ENCODE measurements around the gene PFN3. TPM values are rescaled to one million over a fixed set of nuclear protein-coding genes. Genes with fewer than 3 reads are reported as not detected.

The PFN3 gene
- total and polyA plus RNA-seq, 4 donors: not detected

DNA sequence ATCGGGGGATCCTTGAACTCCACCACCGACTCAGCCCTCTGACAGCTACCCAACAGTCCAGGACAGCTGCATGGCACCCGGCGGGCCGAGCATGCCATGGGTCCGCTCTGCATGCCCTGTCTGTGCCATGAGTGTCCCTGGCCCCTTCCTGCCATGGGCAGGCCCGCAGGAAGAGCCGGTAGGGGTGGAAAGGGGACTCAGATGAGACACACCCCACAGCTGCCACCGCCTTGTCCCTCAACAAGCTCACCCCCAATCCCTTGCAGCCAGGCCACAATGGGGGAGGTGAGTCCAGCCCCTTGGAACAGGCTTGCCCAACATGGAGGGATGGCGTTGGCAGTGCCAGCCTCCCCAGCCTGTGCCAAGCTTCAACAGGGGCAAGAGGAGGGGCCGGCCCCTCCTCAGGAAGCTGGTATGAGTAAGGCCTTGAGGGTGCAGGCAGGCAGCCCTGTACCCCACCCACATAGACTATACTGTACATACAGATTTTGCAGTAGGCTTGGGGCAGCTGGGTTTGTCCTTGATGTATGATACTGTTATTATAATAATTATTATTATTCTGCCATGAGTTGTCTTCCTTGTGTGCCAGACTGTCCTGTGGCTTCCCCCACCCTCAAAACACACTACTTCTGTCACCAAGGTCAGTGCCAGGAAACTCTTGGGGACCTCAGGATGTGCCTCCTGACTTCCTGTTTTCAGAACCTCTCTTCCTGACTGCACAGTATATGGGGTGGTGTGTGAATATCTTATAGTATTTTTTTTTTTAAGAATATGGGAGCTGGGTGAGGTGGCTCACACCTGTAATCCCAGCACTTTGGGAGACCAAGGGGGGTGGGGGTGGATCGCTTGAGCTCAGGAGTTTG lies 28.2 kb downstream of the PFN3 start:
- Histone ChIP-seq H3K4me1 (ENCODE audit: control insufficient read depth in 5 of 5, insufficient read depth in 5 of 5, low read length in 5 of 5) (peaks cover 0 to 18% (median 0%) of the 10 kb centered on the region in 5 donors), H3K9me3 (ENCODE audit: control insufficient read depth in 4 of 4, insufficient read depth in 3 of 4, low read length in 3 of 4) (no peaks in the 10 kb centered on the region), H3K27me3 (ENCODE audit: control insufficient read depth in 3 of 3, insufficient read depth in 3 of 3, low read length in 2 of 3) (peaks cover 0 to 2% (median 0%) of the 10 kb centered on the region in 3 donors), H3K9ac (ENCODE audit: insufficient read depth in 1 of 2, low read length in 2 of 2) (no peak overlapping the region), H3K27ac (ENCODE audit: low read depth in 1 of 2, low read length in 1 of 2) (no peak overlapping the region), H3K36me3 (ENCODE audit: control insufficient read depth in 4 of 4, insufficient read depth in 4 of 4, low read length in 4 of 4) (peaks cover 0 to 4% (median 0%) of the 10 kb centered on the region in 4 donors), H3K4me3 (no peak overlapping the region)
- 67 to 83% methylated on average over 12 of the region's 12 CpGs for WGBS, 2 donors
- TF ChIP-seq, protein P1, sequence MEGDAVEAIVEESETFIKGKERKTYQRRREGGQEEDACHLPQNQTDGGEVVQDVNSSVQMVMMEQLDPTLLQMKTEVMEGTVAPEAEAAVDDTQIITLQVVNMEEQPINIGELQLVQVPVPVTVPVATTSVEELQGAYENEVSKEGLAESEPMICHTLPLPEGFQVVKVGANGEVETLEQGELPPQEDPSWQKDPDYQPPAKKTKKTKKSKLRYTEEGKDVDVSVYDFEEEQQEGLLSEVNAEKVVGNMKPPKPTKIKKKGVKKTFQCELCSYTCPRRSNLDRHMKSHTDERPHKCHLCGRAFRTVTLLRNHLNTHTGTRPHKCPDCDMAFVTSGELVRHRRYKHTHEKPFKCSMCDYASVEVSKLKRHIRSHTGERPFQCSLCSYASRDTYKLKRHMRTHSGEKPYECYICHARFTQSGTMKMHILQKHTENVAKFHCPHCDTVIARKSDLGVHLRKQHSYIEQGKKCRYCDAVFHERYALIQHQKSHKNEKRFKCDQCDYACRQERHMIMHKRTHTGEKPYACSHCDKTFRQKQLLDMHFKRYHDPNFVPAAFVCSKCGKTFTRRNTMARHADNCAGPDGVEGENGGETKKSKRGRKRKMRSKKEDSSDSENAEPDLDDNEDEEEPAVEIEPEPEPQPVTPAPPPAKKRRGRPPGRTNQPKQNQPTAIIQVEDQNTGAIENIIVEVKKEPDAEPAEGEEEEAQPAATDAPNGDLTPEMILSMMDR (IDR thresholded peaks at IDR 0.05; ENCODE audit: control extremely low read depth, extremely low read depth): no peak
- no peak for ATAC-seq (ENCODE audit: insufficient read depth, low FRiP score)
- no peak for DNase-seq

DNA sequence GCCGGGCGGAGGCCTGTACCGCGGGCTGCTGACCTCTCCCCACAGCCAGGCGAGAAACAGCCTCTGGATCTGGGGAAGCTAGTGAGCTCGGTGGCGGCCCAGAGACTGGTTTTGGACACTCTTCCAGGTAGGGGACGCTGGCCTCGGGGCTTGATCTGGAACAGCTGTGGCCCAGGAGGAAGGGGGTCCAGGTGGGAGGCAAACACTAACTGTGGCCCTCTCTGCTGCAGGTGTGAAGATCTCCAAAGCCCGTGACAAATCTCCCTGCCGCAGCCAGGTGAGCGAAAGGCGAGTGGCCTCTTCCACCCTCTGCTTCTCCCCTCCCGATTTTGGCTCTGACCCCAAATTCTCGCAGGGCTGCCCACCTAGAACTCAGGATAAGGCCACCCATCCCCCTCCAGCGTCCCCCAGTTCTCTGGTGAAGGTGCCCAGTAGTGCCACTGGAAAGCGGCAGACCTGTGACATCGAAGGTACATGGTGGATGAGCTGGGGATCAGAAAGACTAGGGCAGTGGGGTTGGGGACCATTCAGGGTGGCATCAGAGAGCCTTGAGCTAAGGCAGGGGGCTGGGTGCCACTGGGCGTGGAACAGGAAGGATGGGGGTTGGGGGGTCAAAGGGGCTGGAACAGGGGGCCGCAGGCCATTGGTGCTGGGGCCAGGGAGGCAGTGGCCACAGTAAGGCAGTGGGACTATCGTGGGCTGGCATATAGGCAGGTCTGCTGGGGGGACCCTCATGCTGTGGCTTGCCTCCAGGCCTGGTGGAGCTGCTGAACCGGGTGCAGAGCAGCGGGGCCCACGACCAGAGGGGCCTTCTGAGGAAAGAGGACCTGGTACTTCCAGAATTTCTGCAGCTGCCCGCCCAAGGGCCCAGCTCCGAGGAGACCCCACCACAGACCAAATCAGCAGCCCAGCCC lies 29.1 kb downstream of the PFN3 start:
- peaks cover 0 to 2% (median 0%) of the 10 kb centered on the region in 3 donors for H3K27me3 ChIP-seq (ENCODE audit: control insufficient read depth in 3 of 3, insufficient read depth in 3 of 3, low read length in 2 of 3)
- H3K4me3 ChIP-seq: peak overlapping the region; percentile 45
- H3K9me3 ChIP-seq (ENCODE audit: control insufficient read depth in 4 of 4, insufficient read depth in 3 of 4, low read length in 3 of 4): no peaks in the 10 kb centered on the region
- H3K27ac ChIP-seq (ENCODE audit: low read depth in 1 of 2, low read length in 1 of 2): peak overlapping the region in 1 of 2 donors; percentile 77
- ATAC-seq (ENCODE audit: insufficient read depth, low FRiP score) (no peak), DNase-seq (no peak)
- TF ChIP-seq, protein P1 (IDR thresholded peaks at IDR 0.05; ENCODE audit: control extremely low read depth, extremely low read depth): no peak
- peak overlapping the region in 1 of 2 donors; percentile 47 for H3K9ac ChIP-seq (ENCODE audit: insufficient read depth in 1 of 2, low read length in 2 of 2)
- peaks cover 0 to 4% (median 0%) of the 10 kb centered on the region in 4 donors for H3K36me3 ChIP-seq (ENCODE audit: control insufficient read depth in 4 of 4, insufficient read depth in 4 of 4, low read length in 4 of 4)
- peaks cover 0 to 20% (median 3%) of the 10 kb centered on the region in 5 donors for H3K4me1 ChIP-seq (ENCODE audit: control insufficient read depth in 5 of 5, insufficient read depth in 5 of 5, low read length in 5 of 5)
- WGBS, 2 donors: 57 to 73% methylated on average over 26 of the region's 26 CpGs

DNA sequence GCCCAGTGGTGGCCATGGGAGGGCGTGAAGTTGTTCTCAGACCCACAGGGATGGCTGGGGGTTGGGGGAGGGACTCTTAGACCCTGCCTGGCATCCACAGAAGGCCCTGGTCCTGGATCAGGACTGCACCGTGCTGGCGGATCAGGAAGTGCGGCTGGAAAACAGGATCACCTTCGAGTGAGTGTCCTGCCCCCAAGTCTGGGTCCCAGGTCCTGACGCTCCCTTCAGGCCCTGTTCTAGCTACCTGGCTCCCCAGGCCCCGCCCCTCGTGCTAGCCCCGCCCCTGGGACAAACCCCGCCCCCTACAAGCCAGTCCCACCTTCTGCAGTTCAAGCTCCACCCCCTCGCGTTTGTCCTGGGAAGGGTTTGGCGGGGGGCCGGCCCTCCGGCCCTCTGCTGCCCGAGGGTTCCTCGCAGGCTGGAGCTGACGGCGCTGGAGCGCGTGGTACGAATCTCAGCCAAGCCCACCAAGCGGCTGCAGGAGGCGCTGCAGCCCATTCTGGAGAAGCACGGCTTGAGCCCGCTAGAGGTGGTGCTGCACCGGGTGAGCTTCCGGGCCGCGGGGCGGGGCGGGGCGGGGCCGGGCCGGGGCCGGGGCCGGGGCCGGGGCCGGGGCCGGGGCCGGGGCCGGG lies 29.9 kb downstream of the PFN3 start:
- Histone ChIP-seq H3K9me3 (ENCODE audit: control insufficient read depth in 4 of 4, insufficient read depth in 3 of 4, low read length in 3 of 4) (no peaks in the 10 kb centered on the region), H3K27ac (ENCODE audit: low read depth in 1 of 2, low read length in 1 of 2) (peak overlapping the region in 1 of 2 donors; percentile 39), H3K9ac (ENCODE audit: insufficient read depth in 1 of 2, low read length in 2 of 2) (no peak overlapping the region), H3K4me1 (ENCODE audit: control insufficient read depth in 5 of 5, insufficient read depth in 5 of 5, low read length in 5 of 5) (peaks cover 0 to 24% (median 6%) of the 10 kb centered on the region in 5 donors), H3K36me3 (ENCODE audit: control insufficient read depth in 4 of 4, insufficient read depth in 4 of 4, low read length in 4 of 4) (peaks cover 0 to 4% (median 0%) of the 10 kb centered on the region in 4 donors), H3K27me3 (ENCODE audit: control insufficient read depth in 3 of 3, insufficient read depth in 3 of 3, low read length in 2 of 3) (peaks cover 0 to 2% (median 0%) of the 10 kb centered on the region in 3 donors), H3K4me3 (peak overlapping the region; percentile 45)
- TF ChIP-seq, protein P1 (IDR thresholded peaks at IDR 0.05; ENCODE audit: control extremely low read depth, extremely low read depth): no peak
- ATAC-seq (ENCODE audit: insufficient read depth, low FRiP score): peak; percentile 77
- 17 to 42% methylated on average over 33 to 42 of the region's 42 CpGs for WGBS, 2 donors
- peak; percentile 85 to 92 (median 90) for DNase-seq

Measured in lung (tissue), 12 donors.